ENCODE data around the gene VTI1A. TPM values are rescaled to one million over a fixed set of nuclear protein-coding genes. Genes with fewer than 3 reads are reported as not detected.

The VTI1A gene
- total RNA-seq, 1 experiment from 2014 or later, result 22.0 TPM

DNA sequence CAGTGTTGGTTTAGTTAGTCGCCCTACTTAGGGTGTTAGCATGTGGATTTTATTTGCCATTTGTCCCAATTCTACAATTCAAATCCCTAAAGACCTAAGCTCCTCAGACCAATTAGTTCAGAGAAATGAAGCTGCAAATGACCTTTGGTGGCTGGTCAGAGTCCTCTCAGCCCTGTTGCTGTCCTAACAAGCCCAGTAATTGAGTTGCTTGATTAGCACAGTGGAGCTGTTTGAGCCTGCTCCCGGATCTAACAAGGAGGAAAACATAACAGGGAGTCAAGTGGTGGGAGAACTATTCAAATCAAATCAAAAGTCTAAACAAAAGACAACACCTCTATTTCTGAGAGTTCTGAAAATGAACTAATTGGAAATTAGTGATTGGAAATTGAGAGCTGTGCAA is 22.4 kb upstream of the VTI1A start:
- Histone ChIP-seq H4K91ac (ENCODE audit: insufficient read length, low read depth, low read length) (no peak overlapping the region), H3T11ph (ENCODE audit: low read length) (no peak overlapping the region), H3K4me2 (ENCODE audit: insufficient read depth, insufficient read length, low read length) (no peak overlapping the region), H4K8ac (replicated peaks; ENCODE audit: insufficient read length, low read depth, low read length) (no peak overlapping the region), H3K14ac (ENCODE audit: insufficient read depth, low read length) (no peak overlapping the region), H4K20me1 (ENCODE audit: control insufficient read depth, insufficient read depth, insufficient read length) (no peaks in the 10 kb centered on the region), H2AK5ac (ENCODE audit: insufficient read length, low read length) (no peak overlapping the region), H3K23me2 (ENCODE audit: insufficient read length, low read depth, low read length, poor library complexity, severe bottlenecking) (no peaks in the 10 kb centered on the region), H3K79me1 (ENCODE audit: insufficient read depth, low read depth, low read length, poor library complexity, severe bottlenecking) (no peaks in the 10 kb centered on the region), H3K27me3 (ENCODE audit: insufficient read depth, low read length) (no peaks in the 10 kb centered on the region), H3K23ac (ENCODE audit: insufficient read length, low read depth, low read length) (no peak overlapping the region), H2AFZ (ENCODE audit: low read length) (no peak overlapping the region), H2BK20ac (ENCODE audit: low read depth, low read length, poor library complexity, severe bottlenecking) (no peak overlapping the region), H3K27ac (ENCODE audit: insufficient read length, low read depth, low read length) (no peak overlapping the region), H2BK12ac (ENCODE audit: insufficient read length, low read depth, low read length) (no peak overlapping the region), H3K4me1 (ENCODE audit: insufficient read depth, low read length) (no peaks in the 10 kb centered on the region), H3K9me3 (ENCODE audit: control insufficient read depth, low read depth, low read length) (no peaks in the 10 kb centered on the region), H2BK15ac (ENCODE audit: low read depth, low read length) (no peak overlapping the region), H4K5ac (ENCODE audit: insufficient read length, low read depth, low read length) (no peak overlapping the region), H3K4ac (ENCODE audit: low read depth, low read length) (no peak overlapping the region), H3K18ac (ENCODE audit: insufficient read length, low read depth, low read length) (no peak overlapping the region), H3K56ac (ENCODE audit: insufficient read length, low read depth, low read length) (no peak overlapping the region), H3K79me2 (ENCODE audit: insufficient read depth, low read length) (no peaks in the 10 kb centered on the region), H3K9ac (ENCODE audit: extremely low read depth, insufficient read length, low read length) (no peak overlapping the region), H2BK120ac (ENCODE audit: low read depth, low read length, poor library complexity, severe bottlenecking) (no peak overlapping the region), H2BK5ac (ENCODE audit: insufficient read length, low read length) (no peak overlapping the region)
- TF ChIP-seq, protein P1, sequence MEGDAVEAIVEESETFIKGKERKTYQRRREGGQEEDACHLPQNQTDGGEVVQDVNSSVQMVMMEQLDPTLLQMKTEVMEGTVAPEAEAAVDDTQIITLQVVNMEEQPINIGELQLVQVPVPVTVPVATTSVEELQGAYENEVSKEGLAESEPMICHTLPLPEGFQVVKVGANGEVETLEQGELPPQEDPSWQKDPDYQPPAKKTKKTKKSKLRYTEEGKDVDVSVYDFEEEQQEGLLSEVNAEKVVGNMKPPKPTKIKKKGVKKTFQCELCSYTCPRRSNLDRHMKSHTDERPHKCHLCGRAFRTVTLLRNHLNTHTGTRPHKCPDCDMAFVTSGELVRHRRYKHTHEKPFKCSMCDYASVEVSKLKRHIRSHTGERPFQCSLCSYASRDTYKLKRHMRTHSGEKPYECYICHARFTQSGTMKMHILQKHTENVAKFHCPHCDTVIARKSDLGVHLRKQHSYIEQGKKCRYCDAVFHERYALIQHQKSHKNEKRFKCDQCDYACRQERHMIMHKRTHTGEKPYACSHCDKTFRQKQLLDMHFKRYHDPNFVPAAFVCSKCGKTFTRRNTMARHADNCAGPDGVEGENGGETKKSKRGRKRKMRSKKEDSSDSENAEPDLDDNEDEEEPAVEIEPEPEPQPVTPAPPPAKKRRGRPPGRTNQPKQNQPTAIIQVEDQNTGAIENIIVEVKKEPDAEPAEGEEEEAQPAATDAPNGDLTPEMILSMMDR (conservative IDR thresholded peaks at IDR 0.05), result no peak
- Mint-ChIP-seq H3K4me1 (no peaks in the 10 kb centered on the region), H3K27me3 (ENCODE audit: low read depth) (no peaks in the 10 kb centered on the region; the same call in 1 of the 2 replicates), H3K36me3 (ENCODE audit: insufficient read depth in 1 of 3, low read depth in 3 of 3) (no peaks in the 10 kb centered on the region; a peak in 1 of 7 replicates), H3K27ac (no peak overlapping the region), H3K4me3 (no peak overlapping the region), H3K9me3 (no peaks in the 10 kb centered on the region)
- no peak for DNase-seq
- WGBS (ENCODE audit: extremely low coverage, insufficient read length, low lambda C conversion rate), result no CpG with 5 or more reads among the region's 2 CpGs

All from H9 (cell line).